HG03521 (cell line): ENCODE results near the gene PLA2G1B.

Experiments used
- ATAC-seq: cut with Tn5 transposase; IDR thresholded peaks from one replicate; pipeline ENCODE4 v1.9.1; 2021; ENCODE audit warnings: mild to moderate bottlenecking, moderate library complexity; ENCODE audit not compliant: unreplicated experiment

Gene PLA2G1B

GRCh38 chr12:120327593-120327992 lies at the start of gene PLA2G1B:
Gene PLA2G1B, minus strand, starts transcription at chr12:120327779. Its CDS starts 26 bp downstream, at chr12:120327753.
- no peak for ATAC-seq

- no peak for ATAC-seq
Measured at GRCh38 chr12:120376934-120377572, 49.5 kb upstream of the PLA2G1B start.

GRCh38 chr12:120376416-120376815 lies 48.8 kb upstream of the PLA2G1B start:
- no peak for ATAC-seq

GRCh38 chr12:120376009-120376408 lies 48.4 kb upstream of the PLA2G1B start:
- ATAC-seq = no peak

GRCh38 chr12:120373683-120374082 lies 46.1 kb upstream of the PLA2G1B start:
- ATAC-seq = no peak

- ATAC-seq = no peak
Measured at GRCh38 chr12:120370343-120371243, 43.0 kb upstream of the PLA2G1B start.

- no peak for ATAC-seq
Measured at GRCh38 chr12:120369603-120370342, 42.2 kb upstream of the PLA2G1B start.

- no peak for ATAC-seq
Measured at GRCh38 chr12:120368789-120369602, 41.4 kb upstream of the PLA2G1B start, which contains the start of gene MSI1. Gene MSI1, minus strand, starts transcription at chr12:120369164. Its CDS starts 73 bp downstream, at chr12:120369091.

- no peak for ATAC-seq
Measured at GRCh38 chr12:120367924-120368788, 40.6 kb upstream of the PLA2G1B start.

- no peak for ATAC-seq
Measured at GRCh38 chr12:120367233-120367923, 39.8 kb upstream of the PLA2G1B start.

GRCh38 chr12:120366845-120367232 lies 39.3 kb upstream of the PLA2G1B start:
- ATAC-seq = no peak

GRCh38 chr12:120366341-120366705 lies 38.7 kb upstream of the PLA2G1B start:
- no peak for ATAC-seq

- no peak for ATAC-seq
Measured at GRCh38 chr12:120365675-120366340, 38.2 kb upstream of the PLA2G1B start.

GRCh38 chr12:120364487-120364886 lies 36.9 kb upstream of the PLA2G1B start:
- ATAC-seq = no peak

- no peak for ATAC-seq
Measured at GRCh38 chr12:120363274-120363855, 35.8 kb upstream of the PLA2G1B start.

- ATAC-seq = no peak
Measured at GRCh38 chr12:120362516-120363273, 35.1 kb upstream of the PLA2G1B start.

GRCh38 chr12:120361506-120362208 lies 34.1 kb upstream of the PLA2G1B start:
- ATAC-seq = no peak
